Activated naive CD4-positive, alpha-beta T cell (primary cell): ENCODE results near the gene BTNL8.

Experiments used
- DNase-seq, 4 experiments: peaks; one replicate each; lab custom pipeline; 2025; lab: John Stamatoyannopoulos, UW

The BTNL8 gene

DNA sequence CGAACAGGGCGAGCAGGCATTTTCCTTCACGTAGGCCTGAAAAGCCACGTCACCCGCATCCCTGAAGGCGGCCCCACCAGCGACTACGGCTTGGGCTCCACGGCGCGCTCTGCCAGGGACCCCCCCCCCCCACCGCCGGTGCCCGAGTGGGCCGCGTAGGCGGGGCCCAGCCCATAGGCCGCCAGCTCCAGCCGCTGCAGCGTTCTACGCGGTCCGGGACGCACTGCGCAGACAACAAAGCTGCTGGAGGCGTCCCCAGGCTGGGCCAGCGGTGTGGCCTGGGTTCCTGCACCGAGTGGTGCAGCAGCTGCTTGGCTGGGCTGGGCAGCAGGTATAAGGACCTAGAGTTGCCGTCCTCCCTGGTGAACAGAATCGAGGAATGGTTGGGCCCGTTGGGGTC, 71.4 kb downstream of the BTNL8 start:
- DNase-seq = no peak

DNA sequence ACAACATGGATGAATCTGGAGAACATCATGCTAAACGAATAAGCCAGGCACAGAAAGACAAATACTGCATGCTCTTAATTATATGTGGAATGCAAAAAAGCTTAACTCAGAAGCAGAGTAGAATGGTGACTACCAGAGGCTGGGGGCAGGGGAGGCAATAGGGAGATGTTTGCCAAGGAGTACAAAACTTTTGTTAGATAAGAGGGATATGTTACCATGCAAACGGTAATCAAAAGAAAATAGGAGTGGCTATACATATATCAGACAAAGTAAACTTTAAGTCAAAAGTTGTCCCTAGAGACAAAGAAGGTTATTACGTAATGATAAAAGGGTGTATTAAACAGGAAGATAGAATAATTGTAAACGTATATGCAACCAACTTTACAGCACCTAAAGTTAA, 71.9 kb downstream of the BTNL8 start:
- no peak for DNase-seq

DNA sequence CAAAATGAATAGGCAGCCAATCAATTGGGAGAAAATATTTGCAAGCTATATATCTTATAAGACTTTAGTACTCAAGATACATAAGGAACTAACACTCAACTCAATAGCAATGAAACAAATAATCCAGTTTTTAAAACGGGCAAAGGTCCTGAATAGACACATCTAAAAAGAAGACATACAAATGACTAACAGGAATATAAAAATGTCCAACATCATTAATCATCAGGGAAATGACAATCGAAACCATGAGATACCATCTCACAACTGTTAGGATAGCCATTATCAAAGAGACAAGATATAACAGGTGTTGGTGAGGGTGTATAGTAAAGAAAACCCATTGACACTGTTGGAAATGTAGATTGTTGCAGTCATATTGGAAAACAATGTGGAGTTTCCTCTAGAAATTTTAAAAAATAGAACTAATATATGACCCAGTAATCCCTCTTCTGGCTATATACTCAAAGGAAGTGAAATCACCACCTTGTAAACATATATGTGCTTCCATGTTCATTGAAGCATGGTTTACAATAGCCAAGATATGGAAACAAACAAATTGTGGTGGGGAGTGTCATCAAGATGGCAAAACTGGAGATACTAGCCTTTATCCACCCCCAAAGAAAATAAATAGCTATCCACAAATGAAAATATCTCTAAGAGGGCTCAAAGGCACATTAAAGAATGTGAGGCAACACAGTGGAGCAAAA, 75.8 kb downstream of the BTNL8 start:
- DNase-seq = no peak

DNA sequence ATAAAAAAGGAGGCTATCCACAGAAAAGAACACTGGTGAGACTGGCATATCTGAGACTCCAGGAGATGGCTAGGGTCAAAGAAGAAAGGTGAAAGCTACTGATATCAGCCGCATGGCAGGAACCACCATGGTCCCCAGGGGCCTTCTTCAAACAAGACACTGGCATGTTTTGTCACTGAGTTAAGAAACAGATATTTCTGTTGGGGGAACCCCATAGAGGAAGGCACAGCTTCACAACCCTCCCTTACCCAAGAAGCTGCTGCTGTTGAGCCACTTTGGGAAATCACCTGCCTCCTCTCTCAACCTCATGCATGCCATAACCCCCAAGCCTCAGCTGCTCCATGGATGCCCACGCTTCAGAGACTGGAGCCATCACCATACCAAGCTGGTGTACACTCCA, 76.4 kb downstream of the BTNL8 start:
- DNase-seq = no peak

DNA sequence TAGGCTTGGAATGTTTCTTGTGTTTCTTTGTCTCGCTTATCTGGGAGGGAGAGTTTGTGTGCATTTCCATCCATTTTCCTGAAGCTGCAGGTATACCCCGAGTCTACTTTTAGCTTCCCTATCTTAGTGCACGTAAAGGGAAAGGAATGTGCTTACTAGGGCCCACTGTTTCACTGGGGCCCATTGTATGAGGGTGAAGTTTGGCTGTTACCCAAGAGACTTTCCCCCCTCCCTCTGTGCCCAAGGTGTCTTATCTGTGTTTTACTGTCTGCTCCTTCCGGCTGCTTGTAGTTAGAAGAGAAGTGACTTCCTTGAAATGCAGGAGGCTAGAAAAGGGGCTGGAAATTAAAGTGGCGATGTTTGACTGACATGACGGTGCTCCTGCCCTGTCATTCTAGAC, 77.6 kb downstream of the BTNL8 start:
- DNase-seq = no peak

DNA sequence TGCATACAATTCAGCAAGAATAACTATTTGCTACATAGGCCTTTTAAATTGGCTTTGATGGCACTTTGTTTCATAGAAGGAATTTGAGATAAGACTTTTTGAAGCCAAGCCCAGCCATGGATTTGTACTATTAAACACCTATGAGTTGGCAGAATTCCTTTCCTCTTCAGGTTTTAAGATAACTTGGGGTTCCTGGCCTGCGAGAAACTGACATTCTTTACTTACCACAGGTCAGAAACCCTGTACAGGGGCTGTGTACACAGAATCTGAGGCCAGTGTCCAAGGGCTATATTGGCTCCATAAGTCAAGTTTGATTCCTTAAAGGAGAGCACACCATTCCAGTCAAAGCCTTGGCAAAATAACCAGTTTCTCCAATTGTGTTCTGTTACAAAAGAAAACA, 78.9 kb downstream of the BTNL8 start:
- no peak for DNase-seq

DNA sequence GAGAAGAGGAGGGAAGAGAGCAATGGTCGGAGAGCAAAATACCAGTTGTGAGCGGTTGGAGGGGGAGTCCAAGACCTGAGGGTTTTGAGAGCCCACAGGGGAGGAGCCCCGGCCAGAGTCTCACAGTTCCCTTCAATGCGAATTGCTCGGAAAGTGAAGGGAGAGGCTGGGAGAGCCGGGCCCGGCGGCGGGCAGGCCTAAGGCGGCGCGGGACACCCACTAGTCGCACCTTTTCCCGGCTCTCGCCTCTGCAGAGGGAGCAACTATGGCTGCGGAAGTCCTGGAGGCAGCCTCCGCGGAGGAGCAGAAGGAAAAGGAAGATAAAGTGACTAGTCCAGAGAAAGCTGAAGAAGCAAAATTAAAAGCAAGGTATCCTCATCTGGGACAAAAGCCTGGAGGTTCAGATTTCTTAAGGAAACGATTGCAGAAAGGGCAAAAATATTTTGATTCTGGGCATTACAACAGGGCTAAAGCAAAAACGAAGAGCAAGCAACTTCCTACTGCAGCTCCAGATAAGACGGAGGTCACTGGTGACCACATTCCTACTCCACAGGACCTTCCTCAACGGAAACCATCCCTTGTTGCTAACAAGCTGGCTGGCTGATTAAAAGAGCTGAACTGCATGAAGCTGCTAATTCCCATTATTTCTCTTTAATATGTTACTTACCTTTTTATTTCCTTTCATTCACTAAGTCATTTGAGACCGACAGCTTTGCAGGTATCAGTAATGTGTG, 83.2 kb downstream of the BTNL8 start:
- DNase-seq = no peak

DNA sequence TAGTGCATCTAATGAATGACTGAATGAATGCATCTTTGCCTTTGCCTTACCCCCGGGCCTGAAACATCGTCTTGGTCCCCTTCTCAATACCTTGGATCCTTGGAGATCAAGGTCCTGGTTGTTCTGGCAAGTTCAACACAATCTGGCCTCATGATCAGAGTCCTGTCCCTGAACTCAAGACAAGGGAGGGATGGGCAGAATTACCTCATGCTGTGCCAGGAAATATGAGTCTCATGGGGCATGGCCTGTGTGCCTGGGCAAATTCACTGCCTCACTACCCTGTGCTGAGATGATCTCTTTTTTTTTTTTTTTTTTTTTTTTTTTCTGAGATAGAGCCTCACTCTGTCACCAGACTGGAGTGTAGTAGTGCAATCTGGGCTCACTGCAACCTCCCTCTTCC, 89.1 kb downstream of the BTNL8 start:
- DNase-seq = no peak

DNA sequence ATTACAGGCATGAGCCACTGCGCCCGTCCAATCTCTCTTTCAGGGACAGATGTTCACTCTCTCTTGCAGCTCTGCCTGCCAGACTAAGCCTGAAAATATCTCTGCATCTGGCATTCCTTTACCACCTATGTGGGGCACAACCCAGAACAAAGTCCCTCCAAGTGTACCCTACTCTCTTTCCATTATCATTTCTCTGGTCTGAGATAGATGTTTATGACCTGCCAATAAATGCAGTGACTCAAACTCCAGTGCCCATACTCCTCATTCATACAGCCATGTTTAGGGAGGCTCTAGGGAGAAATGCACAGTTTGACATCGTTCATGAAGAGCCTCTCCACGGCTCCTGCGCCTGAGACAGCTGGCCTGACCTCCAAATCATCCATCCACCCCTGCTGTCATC, 89.6 kb downstream of the BTNL8 start, which contains the start of gene BTNL3:
Gene BTNL3, plus strand, starts transcription at position 255 of the 400 bp plus-strand sequence. CDS start 183 bp downstream, outside the sequence.
- no peak for DNase-seq

DNA sequence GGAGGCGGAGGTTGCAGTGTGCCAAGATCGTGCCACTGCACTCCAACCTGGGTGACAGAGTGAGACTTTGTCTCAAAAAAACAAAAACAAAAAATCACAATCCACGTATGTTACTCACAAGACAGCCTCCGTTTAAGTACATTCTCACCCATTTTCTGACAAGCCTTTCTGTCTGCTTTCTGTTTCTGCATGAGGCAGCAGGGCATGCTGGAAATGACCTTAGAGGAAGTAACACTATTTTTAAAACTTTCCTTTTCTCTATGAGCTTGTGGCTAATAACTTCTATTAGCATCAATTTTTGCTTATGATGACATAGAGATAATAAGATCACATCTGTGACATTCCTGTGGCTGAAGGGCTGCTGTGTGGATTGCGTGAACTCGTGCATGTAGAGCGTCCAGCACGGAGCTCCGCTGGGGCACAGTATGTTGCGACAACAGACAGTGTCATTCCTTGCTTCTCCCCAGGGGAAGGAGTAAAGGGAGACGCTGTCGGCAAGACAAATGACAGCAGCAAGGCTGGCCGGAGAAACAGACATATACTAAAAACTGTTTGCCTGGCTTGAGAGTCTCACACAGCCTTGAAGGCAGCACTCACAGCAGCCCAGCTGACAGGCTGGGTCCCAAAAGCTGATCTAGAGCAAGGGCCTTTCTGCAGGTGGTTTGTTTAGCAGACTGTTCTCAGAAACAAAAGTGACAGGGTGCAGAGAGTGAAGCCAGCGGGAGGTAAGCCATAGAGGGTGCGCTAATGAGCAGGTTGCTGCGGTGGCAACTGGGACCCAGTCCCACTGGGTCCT, 91.3 kb downstream of the BTNL8 start:
- no peak for DNase-seq

DNA sequence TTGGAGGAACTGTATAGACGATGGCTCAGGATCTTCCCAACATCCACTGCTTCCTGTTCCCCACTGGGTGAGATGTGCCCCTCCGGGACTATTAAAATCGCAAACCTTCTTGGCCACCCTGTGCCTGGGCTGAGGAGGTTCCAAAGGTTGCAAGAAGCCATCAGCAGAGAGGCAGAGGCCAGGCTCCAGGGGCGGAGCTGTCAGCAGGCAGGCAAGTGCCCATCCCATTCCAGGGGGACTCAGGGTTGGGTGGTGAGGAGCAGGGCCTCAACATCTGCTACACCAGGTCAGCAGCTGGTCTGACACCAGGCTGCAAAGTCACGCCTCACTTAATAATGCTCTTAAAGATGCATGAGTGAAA, 91.9 kb downstream of the BTNL8 start:
- no peak for DNase-seq
